Thyroid gland (tissue), 4 donors: Measurements from ENCODE around the gene TIAM2. TPM values are rescaled to one million over a fixed set of nuclear protein-coding genes. Genes with fewer than 3 reads are reported as not detected.

Experiments used
- DNase-seq, 2 donors: peaks; one replicate each; pipeline ENCODE4 v3.0.0-alpha.2; 2019
- H3K27ac ChIP-seq, 3 donors: fragments of 200-600 bp; sonication (generic); 1 replicate in 2 of 3; 2 replicates in 1 of 3; pipeline ENCODE4 v1.5.1; 2016 to 2019; ENCODE audit warnings: mild to moderate bottlenecking in 1 of 3, moderate library complexity in 1 of 3
- H3K27me3 ChIP-seq: fragments of 200-600 bp; sonication (generic); one replicate; pipeline ENCODE4 v1.5.1; 2019
- H3K36me3 ChIP-seq, 2 donors: fragments of 200-600 bp; sonication (generic); one replicate each; pipeline ENCODE4 v1.5.1; 2016 to 2019
- H3K4me1 ChIP-seq, 2 donors: fragments of 200-600 bp; sonication (generic); one replicate each; pipeline ENCODE4 v1.5.1; 2017 to 2019
- H3K4me3 ChIP-seq, 3 donors: fragments of 200-600 bp; sonication (generic); replicated peaks in 1 of 3; 1 replicate in 2 of 3; 2 replicates in 1 of 3; pipeline ENCODE4 v1.5.1; 2016; ENCODE audit warnings: mild to moderate bottlenecking in 1 of 3
- H3K9me3 ChIP-seq: fragments of 200-600 bp; sonication (generic); one replicate; pipeline ENCODE4 v1.5.1; 2017
- POLR2A ChIP-seq, 2 donors: fragments of 450-650 bp; IDR thresholded peaks; one replicate each; pipeline ENCODE4 v1.6.1; 2017; ENCODE audit warnings: antibody characterized with exemption in 2 of 2, mild to moderate bottlenecking in 2 of 2, moderate library complexity in 1 of 2
- WGBS, 2 donors: methylation state at CpG; one replicate each; pipeline ENCODE4 v1.1.5; 2017; 5-methylcytosine and 5-hydroxymethylcytosine counted together
- intact Hi-C: fragments of 100-400 bp; cut with DNase I; formaldehyde crosslinking; loops from one replicate; pipeline ENCODE4 v1.15.1; 2023
- total RNA-seq, 4 donors: library from RNA; depleted of rRNA; stranded (reverse); fragments of >200 nt; gene quantifications; one replicate each; pipeline ENCODE4 v1.2.3, GENCODE V29; 2016
- TF ChIP-seq, protein P1 (sequence below), 6 experiments: fragments of 200-600 bp in 3 of 6; fragments of 450-650 bp in 3 of 6; sonication (generic) in 3 of 6; IDR thresholded peaks; one replicate each; pipeline ENCODE4 v1.5.1; 2016 to 2019; ENCODE audit warnings: antibody characterized with exemption in 6 of 6, mild to moderate bottlenecking in 2 of 6, inconsistent platforms in 1 of 6, moderate library complexity in 1 of 6

TIAM2 gene
- total RNA-seq, 4 donors from 2014 or later = 11.1 to 26.1 (median 18.5) TPM

GRCh38 chr6:155080881-155081845 lies 86.0 kb downstream of the TIAM2 start:
- DNase-seq = peak; percentile 54 to 55
- Histone ChIP-seq H3K9me3 (no peaks in the 10 kb centered on the region), H3K36me3 (no peaks in the 10 kb centered on the region), H3K4me1 (peaks cover 14 to 36% of the 10 kb centered on the region in 2 donors), H3K27me3 (no peaks in the 10 kb centered on the region), H3K4me3 (no peak overlapping the region), H3K27ac (peak overlapping the region in 1 of 3 donors; percentile 4)
- 61% methylated on average over 9 of the region's 9 CpGs for WGBS, 2 donors
- TF ChIP-seq POLR2A (IDR thresholded peaks at IDR 0.05) = no peak
- TF ChIP-seq, protein P1, sequence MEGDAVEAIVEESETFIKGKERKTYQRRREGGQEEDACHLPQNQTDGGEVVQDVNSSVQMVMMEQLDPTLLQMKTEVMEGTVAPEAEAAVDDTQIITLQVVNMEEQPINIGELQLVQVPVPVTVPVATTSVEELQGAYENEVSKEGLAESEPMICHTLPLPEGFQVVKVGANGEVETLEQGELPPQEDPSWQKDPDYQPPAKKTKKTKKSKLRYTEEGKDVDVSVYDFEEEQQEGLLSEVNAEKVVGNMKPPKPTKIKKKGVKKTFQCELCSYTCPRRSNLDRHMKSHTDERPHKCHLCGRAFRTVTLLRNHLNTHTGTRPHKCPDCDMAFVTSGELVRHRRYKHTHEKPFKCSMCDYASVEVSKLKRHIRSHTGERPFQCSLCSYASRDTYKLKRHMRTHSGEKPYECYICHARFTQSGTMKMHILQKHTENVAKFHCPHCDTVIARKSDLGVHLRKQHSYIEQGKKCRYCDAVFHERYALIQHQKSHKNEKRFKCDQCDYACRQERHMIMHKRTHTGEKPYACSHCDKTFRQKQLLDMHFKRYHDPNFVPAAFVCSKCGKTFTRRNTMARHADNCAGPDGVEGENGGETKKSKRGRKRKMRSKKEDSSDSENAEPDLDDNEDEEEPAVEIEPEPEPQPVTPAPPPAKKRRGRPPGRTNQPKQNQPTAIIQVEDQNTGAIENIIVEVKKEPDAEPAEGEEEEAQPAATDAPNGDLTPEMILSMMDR (IDR thresholded peaks at IDR 0.05) = no peak
- intact Hi-C loops = no loop called here

- Histone ChIP-seq H3K36me3 (no peaks in the 10 kb centered on the region), H3K27me3 (no peaks in the 10 kb centered on the region), H3K27ac (no peak overlapping the region), H3K4me3 (no peak overlapping the region), H3K9me3 (no peaks in the 10 kb centered on the region), H3K4me1 (peaks cover 14 to 24% of the 10 kb centered on the region in 2 donors)
- no peak for TF ChIP-seq POLR2A (IDR thresholded peaks at IDR 0.05)
- TF ChIP-seq, protein P1 (IDR thresholded peaks at IDR 0.05) = no peak
- 94 to 95% methylated on average over 4 of the region's 4 CpGs for WGBS, 2 donors
- DNase-seq = no peak
- intact Hi-C loops = no loop called here
These were observed 89.5 kb downstream of the TIAM2 start for GRCh38 chr6:155084431-155085123.

- Histone ChIP-seq H3K9me3 (no peaks in the 10 kb centered on the region), H3K4me1 (peaks cover 14 to 24% of the 10 kb centered on the region in 2 donors), H3K27me3 (no peaks in the 10 kb centered on the region), H3K27ac (no peak overlapping the region), H3K36me3 (no peaks in the 10 kb centered on the region), H3K4me3 (no peak overlapping the region)
- TF ChIP-seq POLR2A (IDR thresholded peaks at IDR 0.05) = no peak
- TF ChIP-seq, protein P1 (IDR thresholded peaks at IDR 0.05) = no peak
- intact Hi-C loops = no loop called here
- 53 to 57% methylated on average over 8 of the region's 8 CpGs for WGBS, 2 donors
- DNase-seq = peak; percentile 27 to 52
These were observed 90.6 kb downstream of the TIAM2 start for GRCh38 chr6:155085582-155086257.

DNA sequence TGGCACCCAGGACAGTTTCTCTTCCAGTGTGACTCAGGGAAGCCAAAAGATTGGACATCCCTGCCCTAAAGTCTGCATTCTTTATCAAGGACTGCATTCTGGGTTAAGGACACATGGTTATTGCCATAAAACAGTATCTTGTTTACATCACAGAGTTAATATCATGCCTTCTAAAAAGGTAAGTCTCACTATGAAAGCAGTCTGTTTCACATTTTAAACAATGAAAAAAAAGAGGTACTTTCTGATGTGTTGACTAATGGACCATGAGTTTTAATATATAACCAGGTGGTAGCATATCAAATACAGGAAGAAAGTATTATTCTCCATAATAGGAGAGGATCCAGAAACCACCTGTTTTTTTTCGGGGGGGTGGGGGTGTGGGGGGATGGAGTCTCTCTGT lies 93.7 kb downstream of the TIAM2 start:
- 88 to 94% methylated on average over 1 of the region's 1 CpG for WGBS, 2 donors
- H3K4me3 ChIP-seq = no peak overlapping the region
- H3K36me3 ChIP-seq = no peaks in the 10 kb centered on the region
- H3K27ac ChIP-seq = no peak overlapping the region
- no peaks in the 10 kb centered on the region for H3K27me3 ChIP-seq
- peaks cover 4 to 14% of the 10 kb centered on the region in 2 donors for H3K4me1 ChIP-seq
- no peak for DNase-seq
- intact Hi-C loops = no loop called here
- TF ChIP-seq, protein P1 (IDR thresholded peaks at IDR 0.05) = no peak
- no peak for TF ChIP-seq POLR2A (IDR thresholded peaks at IDR 0.05)
- no peaks in the 10 kb centered on the region for H3K9me3 ChIP-seq
